Measurements from ENCODE around the gene MPST.
A peak's percentile ranks its signal among the peaks of the same experiment; 100 is the strongest.
"Not testable (repeated sequence)": the region's sequence is repeated elsewhere in the genome, so short reads cannot be mapped to it uniquely, and the experiment has no call there.

The MPST gene

DNA sequence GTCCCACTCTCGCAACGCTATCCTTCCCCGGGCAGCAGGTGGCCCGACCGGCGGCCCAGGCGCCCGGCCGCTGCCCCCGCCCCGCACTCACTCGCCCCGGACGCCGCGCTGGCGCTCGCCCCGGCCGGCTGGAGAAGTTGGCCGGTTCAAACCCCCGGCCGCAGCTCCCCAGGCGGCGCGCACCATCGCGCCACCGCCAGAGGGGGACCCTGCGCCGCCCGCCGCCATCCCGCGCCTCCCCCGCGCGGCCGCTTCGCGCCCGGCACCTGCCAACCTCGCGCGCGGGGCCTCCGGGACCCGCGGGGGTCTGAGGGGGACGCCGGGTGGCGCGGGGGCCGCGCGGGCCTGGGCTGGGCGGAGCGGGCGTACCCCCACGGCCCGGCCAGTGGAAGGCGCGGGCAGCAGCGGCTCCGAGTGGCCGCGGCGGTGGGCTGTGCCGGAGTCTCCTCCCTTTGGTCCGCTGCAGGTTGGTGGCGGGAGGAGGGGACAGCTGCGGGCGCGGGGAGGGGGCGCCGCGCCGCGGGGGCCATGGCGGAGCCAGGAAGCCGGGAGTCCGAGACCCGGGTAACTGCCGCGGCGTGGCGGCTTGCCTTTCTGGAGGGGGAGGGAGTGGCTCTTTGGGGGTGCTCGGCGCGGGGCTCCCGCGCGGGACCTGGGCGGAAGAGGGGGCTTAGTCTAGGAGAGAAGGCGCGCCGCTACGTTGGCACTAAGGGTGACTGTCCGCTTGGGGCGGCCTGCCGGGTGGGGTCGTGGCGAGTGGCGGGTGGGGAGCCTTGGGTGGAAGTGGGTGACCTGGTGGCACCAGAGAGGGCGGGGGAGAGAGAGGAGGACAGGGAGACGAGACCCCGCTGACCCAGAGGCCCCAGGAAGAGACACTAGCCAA is at the start of gene MPST, which contains the start of gene TST:
Gene MPST, plus strand, starts transcription at position 434 of the 883 bp plus-strand sequence. Its CDS starts 95 bp downstream, at position 529.
Gene TST, minus strand, starts transcription at position 139 of the 883 bp plus-strand sequence. CDS start 715 bp downstream, outside the sequence.
- DNase-seq: peak in 1 of 4 experiments; percentile 9

GRCh38 chr22:36971341-36972125 is 48.0 kb upstream of the MPST start:
- no peak for DNase-seq

GRCh38 chr22:36976606-36977005 is 42.9 kb upstream of the MPST start:
- DNase-seq: no peak

DNA sequence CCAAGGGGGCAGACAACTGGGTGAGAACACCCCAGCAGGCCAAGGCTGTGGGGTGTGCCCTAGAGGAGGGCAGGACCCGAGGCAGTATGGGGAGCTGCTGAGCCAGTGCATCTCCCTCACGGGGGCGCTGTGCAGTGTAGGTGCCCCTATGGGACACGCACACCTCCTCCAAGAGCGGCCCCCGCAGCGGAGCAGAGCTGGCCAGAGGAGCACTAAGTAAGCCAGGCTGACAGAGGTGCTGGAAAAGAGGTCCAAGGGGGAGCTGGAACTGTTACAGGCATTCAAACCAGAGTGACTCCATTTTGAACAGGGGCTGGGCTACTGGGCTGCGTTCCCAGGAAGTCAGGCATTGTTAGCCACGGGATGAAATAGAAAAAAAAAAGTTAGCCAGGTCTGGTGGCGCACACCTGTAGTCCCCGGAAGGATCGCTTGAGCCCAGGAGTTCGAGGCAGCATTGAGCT is 42.1 kb upstream of the MPST start:
- peak; percentile 39 to 74 (median 60) for DNase-seq

DNA sequence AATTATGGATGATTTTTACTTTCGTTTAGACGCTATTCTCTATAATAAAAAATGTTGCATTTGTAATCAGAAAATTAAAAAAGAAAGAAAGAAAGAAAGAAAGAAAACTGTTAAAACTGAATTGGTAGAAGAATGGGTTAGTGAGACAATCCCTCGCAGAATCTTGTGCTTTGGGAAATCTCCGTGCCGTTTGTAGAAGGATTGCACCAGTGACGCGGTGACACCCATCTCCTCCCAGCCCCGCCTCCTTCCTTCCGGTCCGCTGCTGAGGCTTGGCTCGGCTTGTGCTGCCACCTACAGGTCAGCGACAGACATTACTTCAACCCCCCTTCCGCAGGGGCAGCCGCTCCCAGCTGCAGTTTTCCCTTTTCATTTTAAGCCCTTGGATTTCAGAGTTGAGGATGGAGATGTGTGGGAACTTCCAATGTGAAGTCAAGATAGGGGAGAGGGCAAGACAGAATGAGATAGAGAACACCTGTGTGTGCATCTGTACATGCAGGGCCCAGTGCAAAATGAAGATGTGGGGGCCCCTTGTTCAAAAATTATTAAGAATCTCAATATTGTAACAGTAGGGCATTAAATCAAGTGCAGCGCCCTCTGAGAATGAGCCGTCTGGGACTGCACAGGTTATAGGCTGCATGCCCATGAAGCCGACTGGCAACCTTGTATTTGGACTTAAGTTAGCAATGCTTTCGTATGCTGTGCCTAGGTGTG is 41.4 kb upstream of the MPST start:
- peak; percentile 71 to 86 (median 74) for DNase-seq

DNA sequence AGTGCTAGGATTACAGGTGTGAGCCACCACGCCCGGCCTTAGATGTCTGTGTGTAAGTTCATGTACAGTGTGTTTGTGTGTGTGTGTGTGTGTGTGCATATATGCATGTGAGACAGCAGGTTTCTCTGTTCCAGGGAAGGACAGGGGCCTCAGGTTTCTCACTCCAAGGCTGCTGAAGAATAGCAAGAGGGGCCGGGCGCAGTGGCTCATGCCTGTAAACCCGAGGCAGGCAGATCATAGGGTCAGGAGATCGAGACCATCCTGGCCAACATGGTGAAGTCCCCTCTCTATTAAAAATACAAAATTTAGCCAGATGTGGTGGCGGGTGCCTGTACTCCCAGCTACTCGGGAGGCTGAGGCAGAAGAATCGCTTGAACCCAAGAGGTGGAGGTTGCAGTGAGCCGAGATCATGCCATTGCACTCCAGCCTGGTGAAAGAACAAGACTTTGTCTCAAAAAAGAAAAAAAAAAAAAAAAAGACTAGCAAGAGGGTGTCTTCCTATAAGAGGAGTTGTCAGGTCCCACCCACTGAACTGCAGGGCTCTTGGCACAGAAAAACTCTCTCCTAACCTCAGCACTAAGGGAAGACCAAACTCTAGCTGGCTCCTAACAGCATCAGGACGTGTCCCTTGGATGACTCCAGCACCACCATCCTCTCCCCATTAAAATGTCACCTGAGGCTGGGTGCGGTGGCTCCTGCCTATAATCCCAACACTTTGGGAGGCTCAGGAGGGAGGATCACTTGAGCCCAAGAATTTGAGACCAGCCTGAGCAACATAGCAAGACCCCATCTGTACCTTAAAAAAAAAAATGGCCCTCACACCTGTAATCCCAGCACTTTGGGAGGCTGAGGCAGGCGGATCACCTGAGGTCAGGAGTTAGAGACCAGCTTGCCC is 40.3 kb upstream of the MPST start:
- no peak for DNase-seq

GRCh38 chr22:36981247-36981775 is 38.2 kb upstream of the MPST start:
- no peak for DNase-seq

DNA sequence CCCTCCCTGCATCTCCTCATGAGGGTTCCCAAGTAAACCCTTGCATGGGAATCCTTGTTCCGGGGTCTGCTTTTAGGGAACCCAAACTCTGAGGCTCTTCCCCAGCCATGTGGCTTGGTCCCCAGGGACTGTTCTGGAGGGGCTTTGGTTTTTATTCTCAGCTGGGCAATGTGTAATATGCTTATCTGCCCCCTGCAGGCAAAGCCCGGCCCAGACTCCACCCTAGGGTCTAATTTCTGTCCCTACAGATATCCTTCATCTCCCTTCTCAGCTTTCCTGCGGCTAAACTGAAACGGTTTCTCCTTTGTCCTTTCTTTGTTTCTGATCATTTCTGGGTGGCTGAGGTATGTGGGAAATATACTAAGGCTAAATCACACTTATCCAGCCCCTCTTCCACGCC is 37.4 kb upstream of the MPST start:
- no peak for DNase-seq

DNA sequence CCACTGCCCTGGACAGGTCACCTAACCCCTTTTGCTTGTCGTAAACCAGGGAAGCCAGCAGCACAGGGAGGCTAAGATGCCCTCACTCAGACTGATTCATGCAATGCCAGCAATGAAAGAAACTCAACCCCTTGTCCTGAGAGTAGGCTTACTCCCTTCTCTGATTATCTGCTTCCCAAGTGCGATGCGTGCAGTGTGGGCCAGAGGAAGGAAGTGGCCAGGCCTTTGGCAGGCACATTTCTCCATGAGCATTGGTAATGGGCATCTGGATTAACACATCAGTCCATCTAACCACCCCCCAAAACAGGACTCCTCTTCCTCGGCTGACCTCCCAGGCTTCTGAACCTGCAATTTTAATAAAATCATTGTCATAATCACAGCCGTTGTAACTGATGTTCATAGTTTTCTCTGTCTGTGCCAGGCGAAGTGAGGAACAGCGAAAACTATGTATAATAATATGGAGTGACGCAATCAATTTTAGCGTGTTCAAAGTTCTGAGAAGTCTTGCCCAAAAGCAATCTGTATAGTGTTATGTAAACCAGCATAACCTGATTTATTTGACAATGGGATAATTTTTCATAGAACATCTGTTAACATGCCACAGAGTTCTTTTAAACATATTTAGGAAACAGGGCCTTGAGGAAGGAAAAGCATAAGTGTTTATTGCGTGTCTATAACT is 34.2 kb upstream of the MPST start:
- DNase-seq: no peak

DNA sequence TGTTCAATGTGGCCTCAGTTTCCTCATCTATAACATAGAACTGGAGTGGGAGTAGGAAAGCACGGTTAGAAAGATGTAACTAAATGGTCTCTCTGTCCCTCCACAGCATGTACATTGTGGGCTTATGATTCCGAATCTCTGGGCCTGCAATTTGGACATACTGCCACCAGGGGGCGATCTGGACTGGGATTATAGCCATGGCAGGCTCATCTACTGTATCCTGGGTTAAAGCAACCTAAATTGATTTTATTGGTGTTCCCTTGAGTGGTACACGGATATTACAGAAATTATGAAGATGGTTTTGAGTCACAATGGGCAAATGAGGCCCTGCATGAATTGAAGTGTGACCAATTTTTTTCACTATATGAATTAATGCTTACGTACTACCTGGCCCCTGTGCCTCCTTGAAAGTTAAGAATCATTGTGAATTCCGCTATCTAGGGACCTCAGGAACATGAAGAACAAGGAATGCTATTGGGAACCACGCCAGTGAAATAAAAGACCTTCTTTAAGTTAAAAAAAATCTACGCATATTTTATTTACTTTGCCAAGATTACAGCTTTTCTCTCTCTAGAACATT is 33.2 kb upstream of the MPST start:
- DNase-seq: no peak

DNA sequence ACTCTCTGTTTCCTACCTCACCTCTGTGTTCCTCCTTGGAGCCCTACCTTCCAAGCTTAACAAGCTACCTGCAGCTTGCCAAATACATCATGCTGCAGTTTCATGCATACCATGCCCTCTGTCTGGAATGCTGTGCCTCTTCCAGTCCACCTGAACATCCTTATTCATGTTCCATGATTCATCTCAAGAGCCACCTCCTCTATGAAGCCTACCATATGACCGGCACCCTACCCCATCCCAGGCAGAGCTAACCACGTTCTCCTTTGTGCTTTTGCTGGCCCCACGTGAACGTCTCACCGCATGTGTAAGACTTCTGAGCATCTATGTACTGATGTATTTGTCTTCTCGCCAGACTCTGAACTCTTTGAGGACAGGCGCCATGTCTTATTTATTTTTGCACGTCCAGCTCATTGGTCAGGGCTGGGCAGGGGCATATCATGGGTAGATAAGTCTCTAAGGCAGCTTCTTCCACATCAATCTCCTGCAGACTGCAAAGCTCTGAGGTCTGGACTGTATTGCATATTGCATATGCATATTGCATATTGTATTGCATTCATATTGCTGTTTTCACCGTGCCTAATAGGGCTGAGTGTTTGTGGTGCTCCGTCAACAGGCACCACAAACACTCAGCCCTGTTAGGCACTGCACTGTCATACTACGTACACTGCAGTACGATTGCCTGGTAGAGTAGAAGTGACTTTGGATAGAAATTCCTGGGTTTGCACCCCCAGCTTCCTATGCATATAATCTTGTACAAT is 31.3 kb upstream of the MPST start:
- no peak for DNase-seq

GRCh38 chr22:36989012-36989411 is 30.5 kb upstream of the MPST start:
- DNase-seq: not testable (repeated sequence)

GRCh38 chr22:36990457-36990856 is 29.1 kb upstream of the MPST start:
- no peak for DNase-seq

- DNase-seq: no peak
Measured at GRCh38 chr22:36991206-36991605, 28.3 kb upstream of the MPST start.

- DNase-seq: no peak
Measured at GRCh38 chr22:36997746-36998145, 21.8 kb upstream of the MPST start.

- DNase-seq: no peak
Measured at GRCh38 chr22:36998620-36999351, 20.8 kb upstream of the MPST start.

- DNase-seq: no peak
Measured at GRCh38 chr22:36999463-36999862, 20.1 kb upstream of the MPST start.

DNA sequence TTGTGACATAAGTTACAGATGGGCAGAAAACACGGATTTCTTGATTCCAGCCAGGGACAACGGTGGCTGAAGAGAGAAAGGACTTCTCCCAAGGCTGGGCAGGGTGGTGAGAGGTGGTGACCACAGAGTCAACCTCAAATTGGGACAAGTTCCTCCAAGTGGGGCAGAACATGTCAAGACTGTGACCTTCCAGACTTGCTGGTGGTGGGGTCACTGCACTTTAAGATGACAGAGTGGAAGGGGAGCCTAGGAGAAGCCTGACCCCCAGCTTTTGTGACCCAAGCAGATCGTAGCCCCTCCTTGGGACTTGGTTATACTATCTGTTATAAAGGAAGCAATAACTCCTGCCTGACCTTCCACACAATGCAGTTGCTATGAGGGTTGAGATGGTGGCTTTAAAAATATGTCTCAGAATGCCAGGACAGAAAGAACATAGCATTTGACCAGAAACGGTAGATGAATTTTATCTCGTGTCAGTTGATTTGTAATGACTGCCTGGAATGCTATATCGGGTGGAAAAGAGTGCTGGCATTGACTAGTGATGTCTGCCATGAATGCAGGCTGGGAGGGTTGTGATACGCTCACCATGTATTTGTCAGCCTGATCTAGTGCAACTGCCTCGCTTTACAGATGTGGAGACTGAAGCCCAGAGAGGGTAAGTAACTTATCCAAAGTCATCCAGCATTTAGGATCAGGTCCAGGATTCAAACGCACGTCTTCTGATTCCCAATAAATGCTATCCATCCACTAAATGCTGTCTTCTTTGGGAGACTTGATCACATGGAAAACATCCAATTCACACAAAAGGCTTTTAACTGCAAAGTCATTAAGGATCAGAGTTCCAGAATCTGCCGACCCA is 18.6 kb upstream of the MPST start:
- no peak for DNase-seq

Data from activated naive CD4-positive, alpha-beta T cell (primary cell).